ENCODE measurements around the gene HNRNPL.

DNA sequence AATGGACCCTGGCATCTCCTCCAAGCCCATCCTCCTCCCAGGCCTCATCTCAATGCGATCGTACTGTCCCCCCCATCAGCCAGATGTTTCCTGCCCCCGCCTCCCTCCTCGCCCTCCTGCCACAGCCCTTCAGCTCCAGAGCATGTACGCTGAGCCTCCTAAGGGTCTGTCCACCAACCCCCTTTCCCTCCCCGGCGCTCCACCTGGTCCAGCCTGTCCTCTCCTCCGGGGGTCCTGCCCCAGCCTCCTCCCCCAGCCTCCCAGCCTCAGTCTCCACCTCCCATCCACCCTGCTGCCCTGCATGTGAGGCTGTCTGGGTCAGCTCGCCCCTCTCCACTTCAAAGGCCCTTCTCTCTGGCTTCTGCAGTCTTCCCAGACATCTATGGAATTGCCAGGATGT, 45.2 kb upstream of the HNRNPL start:
- TF ChIP-seq, protein P1, sequence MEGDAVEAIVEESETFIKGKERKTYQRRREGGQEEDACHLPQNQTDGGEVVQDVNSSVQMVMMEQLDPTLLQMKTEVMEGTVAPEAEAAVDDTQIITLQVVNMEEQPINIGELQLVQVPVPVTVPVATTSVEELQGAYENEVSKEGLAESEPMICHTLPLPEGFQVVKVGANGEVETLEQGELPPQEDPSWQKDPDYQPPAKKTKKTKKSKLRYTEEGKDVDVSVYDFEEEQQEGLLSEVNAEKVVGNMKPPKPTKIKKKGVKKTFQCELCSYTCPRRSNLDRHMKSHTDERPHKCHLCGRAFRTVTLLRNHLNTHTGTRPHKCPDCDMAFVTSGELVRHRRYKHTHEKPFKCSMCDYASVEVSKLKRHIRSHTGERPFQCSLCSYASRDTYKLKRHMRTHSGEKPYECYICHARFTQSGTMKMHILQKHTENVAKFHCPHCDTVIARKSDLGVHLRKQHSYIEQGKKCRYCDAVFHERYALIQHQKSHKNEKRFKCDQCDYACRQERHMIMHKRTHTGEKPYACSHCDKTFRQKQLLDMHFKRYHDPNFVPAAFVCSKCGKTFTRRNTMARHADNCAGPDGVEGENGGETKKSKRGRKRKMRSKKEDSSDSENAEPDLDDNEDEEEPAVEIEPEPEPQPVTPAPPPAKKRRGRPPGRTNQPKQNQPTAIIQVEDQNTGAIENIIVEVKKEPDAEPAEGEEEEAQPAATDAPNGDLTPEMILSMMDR (IDR thresholded peaks at IDR 0.05) = no peak
- TF ChIP-seq EZH2 (IDR thresholded peaks at IDR 0.05; ENCODE audit: borderline replicate concordance, insufficient read depth, low read depth, low read length, poor library complexity, severe bottlenecking) = no peak
